NCI-H2171 treated with DMSO at 0.1 percent for 48 hours (cell line): ENCODE measurements around the gene SUPT4H1.

ENCODE experiments used
- DNase-seq: peaks from one replicate; lab custom pipeline; 2025; lab: John Stamatoyannopoulos, UW

Gene SUPT4H1

GRCh38 chr17:58317421-58318064 is 34.5 kb downstream of the SUPT4H1 start:
- DNase-seq = peak; percentile 29

- no peak for DNase-seq
These were observed 35.6 kb downstream of the SUPT4H1 start for GRCh38 chr17:58316260-58316960.

- DNase-seq = no peak
These were observed 36.3 kb downstream of the SUPT4H1 start for GRCh38 chr17:58315750-58316149.

GRCh38 chr17:58315281-58315711 is 36.7 kb downstream of the SUPT4H1 start:
- DNase-seq = peak; percentile 91

- DNase-seq = no peak
These were observed 37.3 kb downstream of the SUPT4H1 start for GRCh38 chr17:58314706-58315015.

GRCh38 chr17:58313815-58314705 is 37.9 kb downstream of the SUPT4H1 start:
- peak; percentile 95 for DNase-seq

- DNase-seq = peak; percentile 26
These were observed 39.2 kb downstream of the SUPT4H1 start for GRCh38 chr17:58312829-58313228.

- DNase-seq = no peak
These were observed 39.9 kb downstream of the SUPT4H1 start for GRCh38 chr17:58312021-58312630.

GRCh38 chr17:58311429-58311894 is 40.5 kb downstream of the SUPT4H1 start:
- no peak for DNase-seq

- DNase-seq = peak; percentile 95
These were observed 41.2 kb downstream of the SUPT4H1 start for GRCh38 chr17:58310511-58311428.

- DNase-seq = no peak
These were observed 42.1 kb downstream of the SUPT4H1 start for GRCh38 chr17:58309918-58310259.

GRCh38 chr17:58308985-58309917 is 42.8 kb downstream of the SUPT4H1 start:
- DNase-seq = no peak

GRCh38 chr17:58308173-58308984 is 43.6 kb downstream of the SUPT4H1 start:
- DNase-seq = no peak

GRCh38 chr17:58307468-58308172 is 44.4 kb downstream of the SUPT4H1 start:
- no peak for DNase-seq

GRCh38 chr17:58306131-58306951 is 45.7 kb downstream of the SUPT4H1 start:
- DNase-seq = no peak

GRCh38 chr17:58305626-58306025 is 46.4 kb downstream of the SUPT4H1 start:
- no peak for DNase-seq

- no peak for DNase-seq
These were observed 47.1 kb downstream of the SUPT4H1 start for GRCh38 chr17:58304750-58305486.
